Esophagus (tissue), 2 donors: ENCODE measurements around the gene KIAA0513. TPM values are rescaled to one million over a fixed set of nuclear protein-coding genes. Genes with fewer than 3 reads are reported as not detected.
A peak's percentile ranks its signal among the peaks of the same experiment; 100 is the strongest.

Experiments used
- H3K27ac ChIP-seq, 2 donors: one replicate each; pipeline ENCODE4 v1.5.1; 2013; ENCODE audit warnings: low read depth in 2 of 2, mild to moderate bottlenecking in 2 of 2, inconsistent platforms in 1 of 2, low read length in 1 of 2, moderate library complexity in 1 of 2
- H3K27me3 ChIP-seq, 2 donors: one replicate each; pipeline ENCODE4 v1.6.1; 2013; ENCODE audit warnings: low read length in 2 of 2, control low read depth in 1 of 2, mild to moderate bottlenecking in 1 of 2; ENCODE audit not compliant: insufficient read depth in 2 of 2, control insufficient read depth in 1 of 2
- H3K36me3 ChIP-seq, 2 donors: one replicate each; pipeline ENCODE4 v1.6.1; 2013; ENCODE audit warnings: low read length in 1 of 2; ENCODE audit not compliant: control insufficient read depth in 2 of 2, insufficient read depth in 2 of 2
- H3K4me1 ChIP-seq, 2 donors: one replicate each; pipeline ENCODE4 v1.6.1; 2013; ENCODE audit warnings: low read length in 1 of 2; ENCODE audit not compliant: control insufficient read depth in 2 of 2, insufficient read depth in 2 of 2
- H3K4me3 ChIP-seq, 2 donors: one replicate each; pipeline ENCODE4 v1.5.1; 2013; ENCODE audit warnings: low read length in 2 of 2, mild to moderate bottlenecking in 2 of 2, low read depth in 1 of 2, moderate library complexity in 1 of 2
- H3K9me3 ChIP-seq, 2 donors: one replicate each; pipeline ENCODE4 v1.6.1; 2013; ENCODE audit warnings: mild to moderate bottlenecking in 2 of 2, low read depth in 1 of 2, low read length in 1 of 2, moderate library complexity in 1 of 2; ENCODE audit not compliant: control insufficient read depth in 2 of 2, insufficient read depth in 1 of 2
- WGBS, 2 donors: extraction: QIAGEN DNeasy Blood & Tissue Kit; methylation state at CpG; one replicate each; pipeline ENCODE4 v1.1.7; 2013; 5-methylcytosine and 5-hydroxymethylcytosine counted together
- polyA plus RNA-seq, 2 donors: library from polyadenylated mRNA; stranded (reverse); fragments of 200-250 nt; gene quantifications; one replicate each; pipeline ENCODE4 v1.2.3, GENCODE V29; 2013
- donor health status: healthy with polysubstance abuse.
- donor health status: Bipolar disorder and iron deficiency.

The KIAA0513 gene
- polyA plus RNA-seq, 2 donors, result 3.0 to 3.7 TPM

DNA sequence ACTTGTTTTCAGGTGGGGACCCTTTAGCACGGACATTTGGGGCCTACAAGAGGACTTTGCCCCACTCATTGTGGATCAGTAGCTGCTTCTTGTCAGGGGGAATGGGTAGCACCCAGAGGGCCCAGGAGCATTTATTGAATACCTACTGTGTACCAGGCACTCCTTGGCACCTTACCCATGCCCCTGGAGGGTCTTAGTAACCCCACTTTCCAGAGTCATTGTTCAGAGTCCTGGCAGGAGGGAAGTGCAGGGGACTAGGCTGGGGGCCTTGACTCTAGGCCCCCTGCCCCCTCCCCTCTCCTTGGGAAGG is 105.7 kb downstream of the KIAA0513 start:
- Histone ChIP-seq H3K4me1 (peaks cover 0 to 14% of the 10 kb centered on the region in 2 donors), H3K36me3 (no peaks in the 10 kb centered on the region), H3K9me3 (peaks cover 0 to 2% of the 10 kb centered on the region in 2 donors), H3K27ac (no peak overlapping the region), H3K27me3 (no peaks in the 10 kb centered on the region), H3K4me3 (no peak overlapping the region)
- WGBS, 2 donors, result 88 to 93% methylated on average over 1 of the region's 1 CpG

DNA sequence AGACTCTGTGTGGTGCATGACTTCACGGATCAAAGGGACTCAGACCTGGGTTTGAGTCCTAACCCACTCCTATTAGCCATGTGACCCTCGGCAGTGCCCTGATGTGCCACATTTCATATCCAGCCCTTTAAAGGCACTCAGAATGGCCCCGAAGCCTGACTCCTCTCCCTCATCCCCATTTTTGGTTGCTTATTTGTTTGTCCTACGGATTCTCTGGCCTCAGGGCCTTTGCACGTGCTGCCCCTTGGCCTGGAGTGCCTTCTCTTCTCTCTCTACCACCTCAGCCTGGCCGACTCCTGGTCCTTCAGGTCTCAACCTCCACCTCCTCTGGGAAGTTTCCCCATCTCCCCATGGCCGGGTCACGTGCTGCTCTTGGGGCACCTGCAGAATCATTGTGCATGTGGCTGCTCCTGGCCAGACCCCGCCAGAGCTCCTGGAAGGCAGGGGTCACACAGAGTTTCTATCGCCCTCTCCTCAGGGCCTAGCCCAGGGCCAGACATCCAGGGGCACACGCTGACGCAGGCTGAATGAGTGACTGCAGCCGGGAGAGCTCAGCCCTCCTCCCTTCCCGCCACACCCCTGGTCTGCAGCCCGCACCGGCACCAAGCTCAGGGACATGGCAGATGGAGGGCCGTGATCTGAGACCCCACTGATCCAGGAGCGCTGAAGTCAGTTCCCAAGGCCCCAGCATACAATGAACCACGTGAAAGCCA is 106.6 kb downstream of the KIAA0513 start:
- H3K27ac ChIP-seq, result no peak overlapping the region
- peaks cover 0 to 14% of the 10 kb centered on the region in 2 donors for H3K4me1 ChIP-seq
- no peaks in the 10 kb centered on the region for H3K36me3 ChIP-seq
- H3K27me3 ChIP-seq, result no peaks in the 10 kb centered on the region
- 88 to 89% methylated on average over 19 of the region's 19 CpGs for WGBS, 2 donors
- peaks cover 0 to 2% of the 10 kb centered on the region in 2 donors for H3K9me3 ChIP-seq
- H3K4me3 ChIP-seq, result no peak overlapping the region

DNA sequence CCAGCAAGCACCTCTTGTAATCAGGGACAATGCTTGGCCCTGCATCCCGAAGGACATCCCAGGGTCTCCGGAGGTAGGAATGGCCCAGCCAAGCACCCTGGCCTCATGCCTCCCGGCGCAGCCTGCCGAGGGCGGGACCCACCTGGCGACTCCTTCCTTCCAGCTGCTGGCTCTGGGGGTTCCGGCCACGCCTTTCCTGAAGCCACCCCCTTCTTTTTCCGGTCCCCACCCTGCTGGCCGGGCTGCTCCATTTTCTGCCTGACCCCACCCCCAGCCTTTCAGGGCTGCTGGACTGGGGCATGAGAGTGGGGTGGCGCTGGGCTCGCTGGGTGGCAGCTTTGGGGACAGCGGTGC is 107.2 kb downstream of the KIAA0513 start:
- peaks cover 0 to 14% of the 10 kb centered on the region in 2 donors for H3K4me1 ChIP-seq

DNA sequence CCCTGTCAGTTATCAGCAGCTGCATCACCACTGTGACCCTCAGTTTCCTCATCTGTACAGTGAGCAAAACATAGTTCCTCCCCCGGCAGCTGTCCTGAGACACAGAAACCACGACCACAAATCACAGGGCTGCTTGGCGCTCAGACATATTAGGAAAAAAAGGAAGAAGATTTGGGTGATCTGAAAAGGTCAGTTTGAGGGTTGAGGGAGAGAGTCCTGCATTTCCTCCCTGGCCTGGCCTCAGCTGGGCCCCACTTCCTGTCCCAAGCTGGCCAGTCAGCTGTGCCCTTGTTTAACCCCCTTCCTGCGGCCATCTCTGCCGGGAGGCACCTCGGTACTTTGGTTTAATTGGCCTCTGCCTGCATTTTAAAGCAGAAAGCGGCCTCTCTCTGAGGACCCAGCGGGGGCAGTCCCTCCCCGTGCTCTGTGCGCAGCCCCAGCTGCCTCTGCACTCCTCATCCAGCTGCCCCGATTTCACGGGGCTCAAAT is 108.7 kb downstream of the KIAA0513 start:
- Histone ChIP-seq H3K9me3 (peaks cover 0 to 2% of the 10 kb centered on the region in 2 donors), H3K27ac (peak overlapping the region; percentile 60 to 64), H3K4me3 (no peak overlapping the region), H3K27me3 (no peaks in the 10 kb centered on the region), H3K4me1 (peaks cover 0 to 14% of the 10 kb centered on the region in 2 donors), H3K36me3 (no peaks in the 10 kb centered on the region)
- WGBS, 2 donors, result 54 to 67% methylated on average over 12 of the region's 12 CpGs

More for the DNA sequence above, 107.2 kb downstream of the KIAA0513 start:
- Histone ChIP-seq H3K4me3 (no peak overlapping the region), H3K27me3 (no peaks in the 10 kb centered on the region), H3K9me3 (peaks cover 0 to 2% of the 10 kb centered on the region in 2 donors), H3K36me3 (no peaks in the 10 kb centered on the region), H3K27ac (no peak overlapping the region)
- WGBS, 2 donors, result 63 to 66% methylated on average over 14 of the region's 14 CpGs

DNA sequence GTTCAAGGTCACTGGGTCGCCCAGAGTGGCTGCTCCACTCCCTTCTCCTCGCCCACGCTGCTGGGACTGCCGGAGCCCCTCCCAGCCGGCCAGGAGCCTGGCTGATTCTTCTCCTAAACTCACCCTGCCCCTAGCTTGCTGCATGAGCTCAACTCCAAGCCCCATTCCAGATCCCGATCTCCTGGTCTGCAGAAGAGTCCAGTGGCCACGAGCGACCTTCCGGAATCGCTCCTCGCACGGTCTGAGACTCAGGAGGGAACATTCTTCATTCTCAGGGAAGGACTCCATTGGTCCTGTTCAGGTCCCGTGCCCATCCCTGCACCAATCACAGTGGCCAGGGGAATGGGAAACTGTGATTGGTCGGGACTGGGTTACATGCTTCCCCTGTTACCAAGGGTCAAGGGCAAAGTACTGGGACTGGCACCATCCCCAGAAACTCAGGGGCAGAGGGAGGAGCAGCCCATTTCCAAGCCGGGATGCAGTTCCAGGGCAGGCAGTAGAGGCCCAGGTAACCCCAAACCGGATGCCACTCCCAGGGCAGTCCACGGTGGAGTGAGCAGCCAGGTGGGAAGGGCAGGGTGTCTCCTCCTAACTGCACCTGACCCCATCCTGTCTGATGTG is 109.2 kb downstream of the KIAA0513 start:
- no peaks in the 10 kb centered on the region for H3K27me3 ChIP-seq
- peaks cover 0 to 2% of the 10 kb centered on the region in 2 donors for H3K9me3 ChIP-seq
- 63 to 71% methylated on average over 17 of the region's 17 CpGs for WGBS, 2 donors
- H3K36me3 ChIP-seq, result no peaks in the 10 kb centered on the region
- H3K4me1 ChIP-seq, result peaks cover 0 to 14% of the 10 kb centered on the region in 2 donors
- peak overlapping the region; percentile 18 to 21 for H3K4me3 ChIP-seq
- H3K27ac ChIP-seq, result peak overlapping the region; percentile 60 to 64

DNA sequence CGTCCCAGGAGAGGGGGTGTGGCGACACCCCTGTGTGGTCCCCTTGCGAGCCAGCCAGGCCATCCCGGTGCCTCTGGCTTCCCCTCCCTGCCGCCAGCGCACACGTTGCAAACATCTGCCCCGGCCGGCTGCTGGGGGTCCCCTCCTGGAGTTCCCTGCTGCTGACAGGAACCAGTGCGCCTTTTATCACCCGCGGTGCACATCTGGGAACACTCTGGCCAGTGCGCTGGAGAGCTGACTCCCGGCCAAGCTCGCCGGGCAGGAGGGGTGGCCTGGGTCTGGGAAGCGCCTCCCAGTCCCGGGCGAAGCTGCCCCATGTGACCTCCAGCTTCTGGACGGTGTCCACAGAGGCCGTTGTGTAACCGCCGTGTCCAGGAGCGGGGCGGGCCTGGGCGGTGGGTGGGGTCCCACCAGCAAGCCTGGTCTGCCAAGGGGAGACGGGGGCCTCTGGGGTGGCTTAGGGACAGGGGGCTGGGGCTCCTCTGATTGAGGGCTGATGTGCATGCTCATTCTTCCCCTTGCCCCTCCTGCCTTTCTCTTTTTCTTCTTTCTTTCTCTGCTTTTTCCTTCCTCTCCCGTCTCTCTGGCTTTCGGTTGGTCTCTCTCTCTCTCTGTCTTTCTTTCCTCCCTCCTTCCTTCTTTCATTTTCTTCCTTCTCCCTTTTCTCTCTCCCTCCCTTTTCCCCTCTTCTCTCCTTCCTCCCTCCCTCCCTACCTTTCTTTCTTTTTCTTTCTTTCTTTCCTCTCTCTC is 109.9 kb downstream of the KIAA0513 start:
- peak overlapping the region; percentile 60 to 64 for H3K27ac ChIP-seq

DNA sequence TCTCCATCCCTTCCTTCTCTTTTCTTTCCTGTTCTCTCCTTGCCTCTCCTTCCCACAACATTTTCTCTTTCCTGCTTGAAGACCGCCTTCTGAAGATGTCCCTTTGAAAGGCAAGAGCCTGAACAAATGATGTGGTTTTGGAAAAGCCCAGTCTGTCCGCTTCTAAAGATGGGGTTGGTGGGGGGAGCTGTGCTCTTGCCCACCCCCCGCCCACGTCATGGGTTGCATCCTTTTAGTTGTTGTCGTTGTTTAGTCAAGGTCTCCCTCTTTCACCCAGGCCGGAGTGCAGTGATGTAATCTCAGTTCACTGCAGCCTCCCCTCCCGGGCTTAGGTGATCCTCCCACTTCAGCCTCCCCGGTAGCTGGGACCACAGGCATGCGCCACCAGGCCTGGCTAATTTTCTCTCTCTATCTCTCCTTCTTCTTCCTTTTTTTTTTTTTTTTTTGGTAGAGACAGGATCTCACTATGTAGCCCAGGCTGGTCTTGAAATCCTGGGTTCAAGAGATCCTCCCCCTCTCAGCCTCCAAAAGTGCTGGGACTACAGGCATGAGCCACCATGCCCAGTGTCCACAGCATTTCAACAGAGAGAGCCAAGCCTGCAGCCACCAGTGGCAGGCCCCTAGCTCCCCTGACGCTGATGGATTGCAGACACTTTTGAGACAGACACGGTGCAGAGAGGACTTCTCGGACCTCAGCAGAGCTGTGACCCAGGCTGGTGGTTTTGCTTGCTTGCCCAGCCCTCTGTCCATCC is 110.7 kb downstream of the KIAA0513 start:
- Histone ChIP-seq H3K9me3 (peaks cover 0 to 2% of the 10 kb centered on the region in 2 donors), H3K36me3 (no peaks in the 10 kb centered on the region), H3K4me1 (peaks cover 0 to 14% of the 10 kb centered on the region in 2 donors), H3K4me3 (no peak overlapping the region), H3K27ac (peak overlapping the region in 1 of 2 donors; percentile 17), H3K27me3 (no peaks in the 10 kb centered on the region)
- 78 to 82% methylated on average over 12 of the region's 12 CpGs for WGBS, 2 donors

More for the DNA sequence above, 109.9 kb downstream of the KIAA0513 start:
- no peaks in the 10 kb centered on the region for H3K36me3 ChIP-seq
- peaks cover 0 to 2% of the 10 kb centered on the region in 2 donors for H3K9me3 ChIP-seq
- 4 to 6% methylated on average over 29 of the region's 29 CpGs for WGBS, 2 donors
- H3K4me1 ChIP-seq, result peaks cover 0 to 14% of the 10 kb centered on the region in 2 donors
- peak overlapping the region; percentile 18 to 21 for H3K4me3 ChIP-seq
- no peaks in the 10 kb centered on the region for H3K27me3 ChIP-seq

DNA sequence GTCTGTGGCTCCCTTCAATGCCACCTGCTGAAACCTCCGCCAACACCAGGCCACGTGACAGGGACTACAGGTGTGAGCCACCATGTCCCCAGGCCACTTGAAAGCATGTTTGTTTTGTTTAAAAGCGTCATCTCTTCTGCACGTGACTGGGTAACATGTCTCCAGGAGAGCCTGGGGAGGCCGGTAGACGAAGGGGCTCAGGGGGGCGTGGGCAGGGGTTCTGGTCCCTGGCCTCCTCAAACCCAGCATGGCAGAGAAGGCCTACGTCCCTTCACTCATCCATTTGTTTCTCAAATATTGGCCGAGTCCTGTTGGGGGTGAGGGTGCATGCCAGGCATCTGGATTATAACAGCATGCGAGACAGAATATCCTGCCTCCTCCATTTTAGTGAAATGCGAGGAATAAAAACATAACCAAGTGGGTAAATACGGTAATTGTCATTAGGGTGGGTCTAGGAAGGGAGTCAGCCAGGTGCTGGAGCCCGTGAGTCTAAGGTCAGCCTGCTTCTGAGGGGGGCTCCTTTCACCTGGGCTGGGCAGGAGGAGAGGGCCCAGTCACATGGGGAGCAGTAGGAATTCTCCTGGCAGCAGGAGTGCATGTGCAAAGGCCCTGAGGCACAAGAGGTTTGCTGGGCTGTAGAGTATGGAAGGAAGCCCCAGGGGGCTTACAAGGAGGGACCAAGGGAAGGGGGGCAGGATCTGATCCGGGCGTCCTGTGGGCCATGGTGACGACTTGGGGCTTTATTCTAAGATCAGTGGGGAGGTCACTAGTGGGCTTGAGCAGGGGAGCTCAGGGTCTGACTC is 111.4 kb downstream of the KIAA0513 start:
- Histone ChIP-seq H3K9me3 (peaks cover 0 to 2% of the 10 kb centered on the region in 2 donors), H3K27ac (no peak overlapping the region), H3K4me3 (no peak overlapping the region), H3K36me3 (no peaks in the 10 kb centered on the region), H3K4me1 (peaks cover 0 to 14% of the 10 kb centered on the region in 2 donors), H3K27me3 (no peaks in the 10 kb centered on the region)
- WGBS, 2 donors, result 79 to 86% methylated on average over 16 of the region's 16 CpGs
